ENCODE results near the gene EFCAB5. TPM values are rescaled to one million over a fixed set of nuclear protein-coding genes. Genes with fewer than 3 reads are reported as not detected.

The EFCAB5 gene
- total RNA-seq, 1 experiment from 2014 or later, result 1.4 TPM

- no peak for TF ChIP-seq EZH2 (IDR thresholded peaks at IDR 0.05; ENCODE audit: low read depth)
- TF ChIP-seq CTCF (conservative IDR thresholded peaks at IDR 0.05), result no peak
- H4K20me1 ChIP-seq (ENCODE audit: insufficient read depth), result no peaks in the 10 kb centered on the region
- no TSS peak for BruUV-seq (replicated peaks)
- H2AFZ ChIP-seq, result no peak overlapping the region
- intact Hi-C loops (cut with micrococcal nuclease; ENCODE audit: unreplicated experiment), result no loop called here
- ChIA-PET POLR2A (ENCODE audit: unreplicated experiment) (interaction anchor here (0.6 kb wide), 1 partner anchor 114 kb away, joined by 3 read pairs; no protein-coding TSS in a partner anchor), CTCF (no interaction called here)
- peaks cover 74% of the 10 kb centered on the region for H3K79me2 ChIP-seq (ENCODE audit: low read depth)
- no peaks in the 10 kb centered on the region for H3K27me3 ChIP-seq (ENCODE audit: insufficient read depth, low read depth)
- no peak for DNase-seq
- no peaks in the 10 kb centered on the region for H3K9me3 ChIP-seq (ENCODE audit: insufficient read depth, low read depth)
- no peaks in the 10 kb centered on the region for H3K36me3 ChIP-seq (ENCODE audit: low read depth)
- no peak overlapping the region for H3K4me3 ChIP-seq
- peaks cover 3% of the 10 kb centered on the region; the same call in 1 of the 2 replicates for H3F3A ChIP-seq (ENCODE audit: insufficient read depth, low read depth)
- no peaks in the 10 kb centered on the region for H3K9me2 ChIP-seq (ENCODE audit: insufficient read depth)
- no peak overlapping the region for H3K27ac ChIP-seq
- no peak overlapping the region for H3K4me2 ChIP-seq
- peaks cover 29% of the 10 kb centered on the region for H3K4me1 ChIP-seq (replicated peaks; ENCODE audit: insufficient read depth)
Measured at GRCh38 chr17:29918016-29918415, 23.4 kb upstream of the EFCAB5 start.

GRCh38 chr17:29918922-29919856 lies 22.2 kb upstream of the EFCAB5 start:
- TSS peak; percentile 73 for BruUV-seq (replicated peaks)

More at GRCh38 chr17:29918922-29919856, 22.2 kb upstream of the EFCAB5 start:
- Histone ChIP-seq H3K36me3 (ENCODE audit: low read depth) (no peaks in the 10 kb centered on the region), H2AFZ (0 out of 2 replicates have a peak overlapping the region, but pooled peaks have one; percentile 35), H3K9me3 (ENCODE audit: insufficient read depth, low read depth) (no peaks in the 10 kb centered on the region), H3K79me2 (ENCODE audit: low read depth) (peaks cover 78% of the 10 kb centered on the region), H3K27ac (peak overlapping the region; percentile 70), H3F3A (ENCODE audit: insufficient read depth, low read depth) (peaks cover 3% of the 10 kb centered on the region; the same call in 1 of the 2 replicates), H4K20me1 (ENCODE audit: insufficient read depth) (no peaks in the 10 kb centered on the region), H3K4me1 (replicated peaks; ENCODE audit: insufficient read depth) (peaks cover 29% of the 10 kb centered on the region), H3K4me2 (peak overlapping the region; percentile 68), H3K4me3 (peak overlapping the region; percentile 10; the same call in 1 of the 2 replicates), H3K27me3 (ENCODE audit: insufficient read depth, low read depth) (no peaks in the 10 kb centered on the region), H3K9me2 (ENCODE audit: insufficient read depth) (no peaks in the 10 kb centered on the region)
- DNase-seq, result peak; percentile 20 to 85
- CTCF ChIA-PET, result interaction anchor here (0.6 to 1.7 kb wide), 5 partner anchors 11 to 293 kb away, joined by 3 to 5 read pairs (median 3); partner anchors contain the start of gene SSH2
- POLR2A ChIA-PET (ENCODE audit: unreplicated experiment), result interaction anchor here (0.5 to 0.7 kb wide), 7 partner anchors 10 to 681 kb away, joined by 3 to 7 read pairs (median 3); no protein-coding TSS in a partner anchor
- intact Hi-C loops (cut with micrococcal nuclease; ENCODE audit: unreplicated experiment), result no loop called here
- TF ChIP-seq CTCF (conservative IDR thresholded peaks at IDR 0.05), result no peak
- no peak for TF ChIP-seq EZH2 (IDR thresholded peaks at IDR 0.05; ENCODE audit: low read depth)

Data from PC-9 (cell line).